Caco-2 (cell line): Measurements from ENCODE around the gene NDUFAF3. TPM values are rescaled to one million over a fixed set of nuclear protein-coding genes. Genes with fewer than 3 reads are reported as not detected.

Experiments
- BruUV-seq: library from RNA; stranded (reverse); fragments of 400-500 nt; replicated peaks from 2 replicates; lab custom pipeline; 2021; lab: Mats Ljungman, UMichigan
- CTCF ChIA-PET: fragments of 300-600 bp; sonication (Branson Sonifier 250); formaldehyde crosslinking; loops from one replicate; lab custom pipeline; 2022; ENCODE audit warnings: antibody characterized with exemption; lab: Charles Lee
- POLR2A ChIA-PET: fragments of 300-600 bp; sonication (Branson Sonifier 250); formaldehyde crosslinking; loops from one replicate; lab custom pipeline; 2022; ENCODE audit warnings: antibody characterized with exemption; lab: Charles Lee
- DNase-seq, 2 experiments: peaks; one replicate each; pipeline versions ENCODE4 v3.0.0 to v3.0.0-alpha.2; 2020 to 2022
- H3K27me3 ChIP-seq: replicated peaks from 2 replicates; pipeline ENCODE4 v1.6.0; 2011; ENCODE audit warnings: low read length; ENCODE audit not compliant: control insufficient read depth, insufficient read depth
- H3K36me3 ChIP-seq: 2 replicates; pipeline ENCODE4 v1.5.1; 2011; ENCODE audit warnings: low read length; ENCODE audit not compliant: control insufficient read depth, insufficient read depth
- H3K4me1 ChIP-seq: fragments of 250-450 bp; sonication (Bioruptor Pico); 2 replicates; pipeline ENCODE4 v1.5.1; 2020; ENCODE audit warnings: mild to moderate bottlenecking
- H3K4me3 ChIP-seq: 2 replicates; pipeline ENCODE4 v1.5.1; 2011; ENCODE audit warnings: low read depth, mild to moderate bottlenecking, control low read depth, low read length
- H3K9me3 ChIP-seq: fragments of 250-450 bp; sonication (Bioruptor Pico); 2 replicates; pipeline ENCODE4 v1.5.1; 2020; ENCODE audit warnings: mild to moderate bottlenecking, moderate library complexity
- H3K27ac Mint-ChIP-seq: one replicate; pipeline ENCODE4 v1.8.0; 2022; ENCODE audit warnings: mixed read lengths; ENCODE audit not compliant: unreplicated experiment
- H3K27me3 Mint-ChIP-seq: one replicate; pipeline ENCODE4 v1.8.0; 2022; ENCODE audit warnings: mixed read lengths; ENCODE audit not compliant: insufficient read depth, unreplicated experiment
- H3K36me3 Mint-ChIP-seq: one replicate; pipeline ENCODE4 v1.8.0; 2022; ENCODE audit warnings: mild to moderate bottlenecking, mixed read lengths; ENCODE audit not compliant: insufficient read depth, unreplicated experiment
- H3K4me1 Mint-ChIP-seq: one replicate; pipeline ENCODE4 v1.8.0; 2022; ENCODE audit warnings: low read depth, mixed read lengths; ENCODE audit not compliant: unreplicated experiment
- H3K4me3 Mint-ChIP-seq: one replicate; pipeline ENCODE4 v1.8.0; 2022; ENCODE audit warnings: mild to moderate bottlenecking, moderate library complexity, mixed read lengths; ENCODE audit not compliant: unreplicated experiment
- H3K9me3 Mint-ChIP-seq: one replicate; pipeline ENCODE4 v1.8.0; 2022; ENCODE audit warnings: mixed read lengths; ENCODE audit not compliant: unreplicated experiment
- intact Hi-C: fragments of 100-400 bp; cut with micrococcal nuclease; formaldehyde crosslinking; loops from one replicate; pipeline ENCODE4 v1.10.0; 2022; ENCODE audit not compliant: unreplicated experiment
- total RNA-seq: library from RNA; stranded (reverse); gene quantifications from 2 replicates; pipeline ENCODE4 v1.2.3, GENCODE V29; 2022
- TF ChIP-seq, protein P1 (sequence below), 2 experiments: fragments of 200-600 bp in 1 of 2; IDR thresholded peaks; 1 replicate in 1 of 2; 2 replicates in 1 of 2; pipeline versions ENCODE4 v1.5.1 to v1.8.0; 2011 to 2022; ENCODE audit warnings: antibody characterized with exemption in 1 of 2, control low read depth in 1 of 2, inconsistent platforms in 1 of 2, low read depth in 1 of 2, low read length in 1 of 2, mild to moderate bottlenecking in 1 of 2, moderate library complexity in 1 of 2; ENCODE audit not compliant: insufficient read depth in 1 of 2, severe bottlenecking in 1 of 2, unreplicated experiment in 1 of 2

The NDUFAF3 gene
- total RNA-seq, 1 experiment from 2014 or later, result 68.7 TPM

DNA sequence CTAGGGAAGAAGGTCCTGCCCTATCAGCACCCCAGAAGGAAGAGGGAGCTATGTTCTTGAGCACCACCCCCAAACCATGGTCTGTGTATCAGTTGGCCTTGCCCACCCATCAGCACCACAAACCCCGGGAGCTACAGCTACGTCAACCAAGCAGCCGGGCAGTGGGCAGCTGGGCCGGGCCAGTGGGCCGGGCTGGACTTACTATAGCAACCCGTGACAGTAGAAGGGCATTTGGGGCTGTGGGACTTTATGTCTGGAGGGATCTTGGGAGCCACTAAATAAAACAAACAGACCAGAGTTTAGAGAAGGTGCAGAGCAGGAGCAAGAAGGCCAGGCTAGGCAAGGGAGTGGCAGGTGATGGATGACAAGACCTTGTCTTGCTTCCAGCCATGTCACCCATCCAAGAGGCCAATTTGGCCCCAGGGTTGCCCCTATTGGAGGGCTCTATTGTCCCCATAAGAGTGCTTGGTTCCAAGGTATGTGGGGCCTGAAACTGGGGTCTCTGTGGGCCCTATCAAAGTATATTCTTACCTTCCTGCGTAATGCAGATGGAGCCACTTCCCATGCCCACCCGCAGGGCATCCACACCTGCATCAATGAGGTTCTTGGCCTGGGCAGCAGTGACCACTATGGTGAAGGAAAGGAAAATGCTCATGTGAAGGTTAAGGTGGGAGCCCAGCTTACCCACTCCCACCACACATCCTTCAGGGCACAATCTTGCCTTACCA lies 4.0 kb downstream of the NDUFAF3 start:
- no peak overlapping the region for H3K4me3 Mint-ChIP-seq
- Histone ChIP-seq H3K9me3 (no peaks in the 10 kb centered on the region), H3K27me3 (no peaks in the 10 kb centered on the region), H3K4me1 (peaks cover 15% of the 10 kb centered on the region), H3K36me3 (peaks cover 5% of the 10 kb centered on the region), H3K4me3 (no peak overlapping the region)
- no peak overlapping the region for H3K27ac Mint-ChIP-seq
- intact Hi-C loops, result loop anchor here (10.0 kb wide), 1 partner anchor 129 kb away; no protein-coding TSS in a partner anchor
- peaks cover 21% of the 10 kb centered on the region for H3K4me1 Mint-ChIP-seq
- TF ChIP-seq, protein P1, sequence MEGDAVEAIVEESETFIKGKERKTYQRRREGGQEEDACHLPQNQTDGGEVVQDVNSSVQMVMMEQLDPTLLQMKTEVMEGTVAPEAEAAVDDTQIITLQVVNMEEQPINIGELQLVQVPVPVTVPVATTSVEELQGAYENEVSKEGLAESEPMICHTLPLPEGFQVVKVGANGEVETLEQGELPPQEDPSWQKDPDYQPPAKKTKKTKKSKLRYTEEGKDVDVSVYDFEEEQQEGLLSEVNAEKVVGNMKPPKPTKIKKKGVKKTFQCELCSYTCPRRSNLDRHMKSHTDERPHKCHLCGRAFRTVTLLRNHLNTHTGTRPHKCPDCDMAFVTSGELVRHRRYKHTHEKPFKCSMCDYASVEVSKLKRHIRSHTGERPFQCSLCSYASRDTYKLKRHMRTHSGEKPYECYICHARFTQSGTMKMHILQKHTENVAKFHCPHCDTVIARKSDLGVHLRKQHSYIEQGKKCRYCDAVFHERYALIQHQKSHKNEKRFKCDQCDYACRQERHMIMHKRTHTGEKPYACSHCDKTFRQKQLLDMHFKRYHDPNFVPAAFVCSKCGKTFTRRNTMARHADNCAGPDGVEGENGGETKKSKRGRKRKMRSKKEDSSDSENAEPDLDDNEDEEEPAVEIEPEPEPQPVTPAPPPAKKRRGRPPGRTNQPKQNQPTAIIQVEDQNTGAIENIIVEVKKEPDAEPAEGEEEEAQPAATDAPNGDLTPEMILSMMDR (IDR thresholded peaks at IDR 0.05; ENCODE audit: insufficient read depth in 1 of 2, low read depth in 1 of 2, low read length in 1 of 2, severe bottlenecking in 1 of 2, unreplicated experiment in 1 of 2), result no peak
- H3K27me3 Mint-ChIP-seq, result no peaks in the 10 kb centered on the region
- H3K9me3 Mint-ChIP-seq, result no peaks in the 10 kb centered on the region
- no peak for DNase-seq
- ChIA-PET CTCF (no interaction called here), POLR2A (interaction anchor here (1.4 kb wide), 1 partner anchor 68 kb away, joined by 6 read pairs; the partner anchor contains the start of gene QRICH1)
- no TSS peak for BruUV-seq
- H3K36me3 Mint-ChIP-seq, result peaks cover 89% of the 10 kb centered on the region

DNA sequence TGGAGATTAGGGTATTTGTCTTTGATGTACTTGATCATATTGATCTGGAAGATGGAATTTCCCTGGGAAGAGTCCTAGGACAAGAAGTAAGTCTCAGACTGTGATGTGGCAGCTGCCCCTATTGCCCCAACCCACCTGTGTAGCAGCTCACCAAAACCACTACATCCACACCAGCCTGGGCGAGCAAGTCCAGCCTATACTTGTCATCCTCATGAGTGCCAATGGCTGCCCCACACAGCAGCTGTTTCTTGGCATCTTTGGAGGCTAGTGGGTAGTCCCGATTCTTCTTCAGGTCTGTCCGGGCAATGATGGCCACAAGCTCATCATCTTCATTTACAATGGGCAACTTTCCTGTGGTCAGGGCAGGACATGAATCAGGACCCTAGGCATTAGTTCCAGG lies 4.6 kb downstream of the NDUFAF3 start:
- Histone ChIP-seq H3K9me3 (no peaks in the 10 kb centered on the region), H3K27me3 (no peaks in the 10 kb centered on the region), H3K4me3 (no peak overlapping the region), H3K36me3 (peaks cover 5% of the 10 kb centered on the region), H3K4me1 (peaks cover 15% of the 10 kb centered on the region)
- no peak for DNase-seq
- intact Hi-C loops, result loop anchor here (10.0 kb wide), 1 partner anchor 128 kb away; no protein-coding TSS in a partner anchor
- TF ChIP-seq, protein P1 (IDR thresholded peaks at IDR 0.05; ENCODE audit: insufficient read depth in 1 of 2, low read depth in 1 of 2, low read length in 1 of 2, severe bottlenecking in 1 of 2, unreplicated experiment in 1 of 2), result no peak
- Mint-ChIP-seq H3K27ac (no peak overlapping the region), H3K4me3 (no peak overlapping the region), H3K4me1 (peaks cover 21% of the 10 kb centered on the region), H3K9me3 (no peaks in the 10 kb centered on the region), H3K27me3 (no peaks in the 10 kb centered on the region), H3K36me3 (peaks cover 89% of the 10 kb centered on the region)
- CTCF ChIA-PET, result no interaction called here
- POLR2A ChIA-PET, result interaction anchor here (1.0 kb wide), 1 partner anchor 9 kb away, joined by 3 read pairs; no protein-coding TSS in a partner anchor
- BruUV-seq, result no TSS peak

DNA sequence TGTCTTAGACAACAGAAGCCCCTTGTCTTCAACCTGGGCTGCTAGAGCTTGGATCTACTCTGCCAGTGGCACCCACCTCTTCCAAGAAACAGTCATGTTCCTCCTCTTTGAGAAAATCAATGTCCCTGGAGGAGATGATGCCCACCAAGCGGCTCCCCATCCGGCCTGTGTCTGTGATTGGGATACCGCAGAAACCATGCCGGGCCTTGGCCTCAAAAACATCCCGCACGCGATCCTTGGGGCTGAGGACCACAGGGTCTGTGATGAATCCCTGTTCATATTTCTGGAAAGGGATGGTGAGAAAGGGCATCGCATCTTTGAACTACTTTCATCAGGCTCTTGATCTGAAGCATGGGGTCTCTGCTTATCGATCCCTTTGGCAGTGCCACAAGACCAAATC lies 5.7 kb downstream of the NDUFAF3 start:
- H3K36me3 ChIP-seq, result peaks cover 5% of the 10 kb centered on the region

More for the DNA sequence above, 5.7 kb downstream of the NDUFAF3 start:
- TF ChIP-seq, protein P1 (IDR thresholded peaks at IDR 0.05; ENCODE audit: insufficient read depth in 1 of 2, low read depth in 1 of 2, low read length in 1 of 2, severe bottlenecking in 1 of 2, unreplicated experiment in 1 of 2), result no peak
- Histone ChIP-seq H3K9me3 (no peaks in the 10 kb centered on the region), H3K4me3 (no peak overlapping the region), H3K27me3 (no peaks in the 10 kb centered on the region), H3K4me1 (peaks cover 15% of the 10 kb centered on the region)
- Mint-ChIP-seq H3K27me3 (no peaks in the 10 kb centered on the region), H3K9me3 (no peaks in the 10 kb centered on the region), H3K4me1 (peaks cover 21% of the 10 kb centered on the region), H3K36me3 (peaks cover 93% of the 10 kb centered on the region), H3K27ac (peak overlapping the region; percentile 100), H3K4me3 (peak overlapping the region; percentile 97)
- intact Hi-C loops, result loop anchor here (10.0 kb wide), 1 partner anchor 127 kb away; no protein-coding TSS in a partner anchor
- DNase-seq, result no peak
- no TSS peak for BruUV-seq
- ChIA-PET CTCF (no interaction called here), POLR2A (no interaction called here)
